ENCODE results near the gene RBM20.

The RBM20 gene

GRCh38 chr10:110857265-110858171 lies 213.4 kb downstream of the RBM20 start:
- Histone ChIP-seq H3K36me3 (ENCODE audit: control insufficient read depth, insufficient read depth, low read length) (no peaks in the 10 kb centered on the region), H3K79me2 (peaks cover 6% of the 10 kb centered on the region), H3K9ac (no peak overlapping the region), H3K4me3 (ENCODE audit: low read depth, low read length) (peak overlapping the region; percentile 24), H3K27me3 (ENCODE audit: control insufficient read depth, insufficient read depth, low read length) (no peaks in the 10 kb centered on the region), H2AFZ (no peak overlapping the region), H3K4me2 (ENCODE audit: low read length) (peak overlapping the region; percentile 69), H3K9me3 (ENCODE audit: control insufficient read depth, low read length) (no peaks in the 10 kb centered on the region), H3K27ac (peak overlapping the region; percentile 98), H3K4me1 (peaks cover 57% of the 10 kb centered on the region)
- TF ChIP-seq, protein P1, sequence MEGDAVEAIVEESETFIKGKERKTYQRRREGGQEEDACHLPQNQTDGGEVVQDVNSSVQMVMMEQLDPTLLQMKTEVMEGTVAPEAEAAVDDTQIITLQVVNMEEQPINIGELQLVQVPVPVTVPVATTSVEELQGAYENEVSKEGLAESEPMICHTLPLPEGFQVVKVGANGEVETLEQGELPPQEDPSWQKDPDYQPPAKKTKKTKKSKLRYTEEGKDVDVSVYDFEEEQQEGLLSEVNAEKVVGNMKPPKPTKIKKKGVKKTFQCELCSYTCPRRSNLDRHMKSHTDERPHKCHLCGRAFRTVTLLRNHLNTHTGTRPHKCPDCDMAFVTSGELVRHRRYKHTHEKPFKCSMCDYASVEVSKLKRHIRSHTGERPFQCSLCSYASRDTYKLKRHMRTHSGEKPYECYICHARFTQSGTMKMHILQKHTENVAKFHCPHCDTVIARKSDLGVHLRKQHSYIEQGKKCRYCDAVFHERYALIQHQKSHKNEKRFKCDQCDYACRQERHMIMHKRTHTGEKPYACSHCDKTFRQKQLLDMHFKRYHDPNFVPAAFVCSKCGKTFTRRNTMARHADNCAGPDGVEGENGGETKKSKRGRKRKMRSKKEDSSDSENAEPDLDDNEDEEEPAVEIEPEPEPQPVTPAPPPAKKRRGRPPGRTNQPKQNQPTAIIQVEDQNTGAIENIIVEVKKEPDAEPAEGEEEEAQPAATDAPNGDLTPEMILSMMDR (IDR thresholded peaks at IDR 0.05), result peak; percentile 15

- Histone ChIP-seq H3K79me2 (peaks cover 6% of the 10 kb centered on the region), H3K9me3 (ENCODE audit: control insufficient read depth, low read length) (no peaks in the 10 kb centered on the region), H3K9ac (no peak overlapping the region), H3K36me3 (ENCODE audit: control insufficient read depth, insufficient read depth, low read length) (no peaks in the 10 kb centered on the region), H3K4me2 (ENCODE audit: low read length) (peak overlapping the region; percentile 69), H3K27me3 (ENCODE audit: control insufficient read depth, insufficient read depth, low read length) (no peaks in the 10 kb centered on the region), H2AFZ (no peak overlapping the region), H3K4me3 (ENCODE audit: low read depth, low read length) (peak overlapping the region; percentile 24), H3K4me1 (peaks cover 50% of the 10 kb centered on the region), H3K27ac (peak overlapping the region; percentile 98)
- TF ChIP-seq, protein P1 (IDR thresholded peaks at IDR 0.05), result no peak
These were observed 214.3 kb downstream of the RBM20 start for GRCh38 chr10:110858297-110858934.

DNA sequence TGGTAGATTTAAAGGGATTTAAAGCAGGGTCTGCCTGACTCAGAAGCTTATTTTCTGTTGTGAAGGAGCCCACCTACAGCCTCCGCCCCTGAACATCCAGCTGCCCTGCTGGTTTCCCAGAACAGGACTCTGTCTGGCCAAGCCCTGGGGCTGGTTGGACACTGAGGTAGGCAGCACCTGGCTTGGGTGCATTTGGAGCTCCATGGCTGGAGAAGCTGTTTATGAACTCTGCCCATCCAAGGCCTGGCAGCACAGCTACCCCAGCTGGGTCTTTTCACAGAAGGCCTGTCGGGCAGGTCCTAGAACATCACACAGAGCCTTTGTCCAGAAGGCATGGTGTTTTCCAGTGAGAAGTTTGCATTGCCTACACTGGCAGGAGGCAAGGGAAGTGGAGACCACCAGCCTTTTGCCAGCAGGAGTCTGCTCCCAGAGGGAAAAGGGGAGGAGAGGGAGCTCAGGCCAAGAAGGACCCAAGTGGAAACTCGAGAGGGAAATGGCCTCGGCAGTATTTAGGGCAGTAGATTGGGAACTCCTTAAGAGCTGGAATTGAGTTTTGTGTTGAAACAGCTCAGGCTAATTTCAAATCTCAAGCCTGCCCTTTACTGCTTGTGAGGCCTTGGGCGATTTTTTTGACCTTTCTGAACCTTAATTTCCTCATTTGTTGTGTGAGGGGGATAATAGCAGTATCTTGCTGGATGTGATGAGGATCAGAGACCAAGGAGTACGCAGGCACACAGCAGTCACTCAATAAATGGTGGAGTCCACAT lies 215.3 kb downstream of the RBM20 start:
- H3K4me1 ChIP-seq, result peaks cover 50% of the 10 kb centered on the region
- no peaks in the 10 kb centered on the region for H3K27me3 ChIP-seq (ENCODE audit: control insufficient read depth, insufficient read depth, low read length)
- no peaks in the 10 kb centered on the region for H3K36me3 ChIP-seq (ENCODE audit: control insufficient read depth, insufficient read depth, low read length)
- H3K27ac ChIP-seq, result peak overlapping the region; percentile 98
- H3K9me3 ChIP-seq (ENCODE audit: control insufficient read depth, low read length), result no peaks in the 10 kb centered on the region
- peak overlapping the region; percentile 44 for H2AFZ ChIP-seq
- TF ChIP-seq, protein P1 (IDR thresholded peaks at IDR 0.05), result no peak
- H3K4me2 ChIP-seq (ENCODE audit: low read length), result peak overlapping the region; percentile 29
- H3K4me3 ChIP-seq (ENCODE audit: low read depth, low read length), result no peak overlapping the region
- H3K9ac ChIP-seq, result no peak overlapping the region
- H3K79me2 ChIP-seq, result peaks cover 6% of the 10 kb centered on the region

DNA sequence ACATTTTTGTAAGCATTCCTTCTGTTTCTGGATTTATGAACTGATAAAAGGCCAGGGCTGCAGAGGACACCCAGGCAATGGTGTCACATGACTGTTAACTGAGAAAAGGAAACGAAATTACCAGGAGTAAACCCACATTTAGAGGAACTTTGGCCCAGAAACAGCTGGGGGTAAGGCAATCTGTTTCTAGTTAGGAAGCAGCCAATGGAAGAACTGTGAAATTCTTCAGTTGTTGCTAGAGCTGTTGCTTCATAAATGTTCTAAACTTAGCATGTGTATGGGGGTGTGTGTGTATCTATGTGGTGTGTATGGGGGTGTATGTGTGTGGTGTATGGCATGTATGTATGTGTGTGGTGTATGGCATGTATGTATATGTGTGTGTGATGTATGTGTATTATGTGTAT lies 215.8 kb downstream of the RBM20 start:
- peak overlapping the region; percentile 98 for H3K27ac ChIP-seq
- no peak overlapping the region for H3K9ac ChIP-seq
- H3K79me2 ChIP-seq, result peaks cover 2% of the 10 kb centered on the region
- no peak overlapping the region for H3K4me3 ChIP-seq (ENCODE audit: low read depth, low read length)
- TF ChIP-seq, protein P1 (IDR thresholded peaks at IDR 0.05), result no peak
- H3K27me3 ChIP-seq (ENCODE audit: control insufficient read depth, insufficient read depth, low read length), result no peaks in the 10 kb centered on the region
- no peaks in the 10 kb centered on the region for H3K9me3 ChIP-seq (ENCODE audit: control insufficient read depth, low read length)
- H3K36me3 ChIP-seq (ENCODE audit: control insufficient read depth, insufficient read depth, low read length), result no peaks in the 10 kb centered on the region
- H2AFZ ChIP-seq, result no peak overlapping the region
- peak overlapping the region; percentile 29 for H3K4me2 ChIP-seq (ENCODE audit: low read length)
- peaks cover 53% of the 10 kb centered on the region for H3K4me1 ChIP-seq

Data from parathyroid adenoma (tissue), 2 donors.